GM19438 (cell line): Measurements from ENCODE around the gene PPME1.

Source experiments
- ATAC-seq: cut with Tn5 transposase; IDR thresholded peaks from one replicate; pipeline ENCODE4 v1.9.1; 2021; ENCODE audit warnings: low read depth; ENCODE audit not compliant: unreplicated experiment

PPME1 gene

DNA sequence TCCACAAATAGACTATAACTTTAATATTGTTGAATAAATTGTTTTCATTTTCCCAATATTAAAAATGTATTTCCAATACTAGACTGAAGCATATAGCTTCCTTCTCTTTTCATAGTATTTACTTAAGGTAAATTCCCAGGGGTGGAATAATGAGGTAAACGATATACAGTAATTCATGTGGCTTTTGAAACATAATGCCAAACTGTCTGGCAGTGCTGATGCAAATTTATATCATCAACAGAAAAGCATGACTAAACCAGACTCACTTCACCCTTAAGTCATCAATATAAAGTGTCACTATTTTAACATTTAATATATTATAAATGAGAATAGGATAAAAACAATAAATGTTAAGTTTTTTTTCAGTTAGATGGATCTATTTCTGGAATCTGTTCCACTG lies 13.9 kb upstream of the PPME1 start:
- no peak for ATAC-seq

DNA sequence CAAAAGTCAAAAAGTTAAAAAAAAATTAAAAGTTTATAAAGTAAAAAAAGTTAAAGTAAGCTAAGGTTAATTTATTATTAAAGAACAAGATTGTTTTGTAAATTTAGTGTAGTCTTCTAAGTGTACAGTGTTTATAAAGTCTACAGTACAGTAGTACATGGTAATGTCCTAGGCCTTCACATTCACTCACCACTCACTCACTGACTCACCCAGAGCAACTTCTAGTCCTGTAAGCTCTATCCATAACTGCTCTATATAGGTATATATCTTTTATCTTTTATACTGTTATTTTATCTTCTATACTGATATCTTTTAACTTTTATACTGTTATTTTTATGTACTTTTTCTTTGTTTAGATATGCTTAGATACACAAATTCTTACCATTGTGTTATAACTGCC lies 11.4 kb upstream of the PPME1 start:
- ATAC-seq, result no peak

DNA sequence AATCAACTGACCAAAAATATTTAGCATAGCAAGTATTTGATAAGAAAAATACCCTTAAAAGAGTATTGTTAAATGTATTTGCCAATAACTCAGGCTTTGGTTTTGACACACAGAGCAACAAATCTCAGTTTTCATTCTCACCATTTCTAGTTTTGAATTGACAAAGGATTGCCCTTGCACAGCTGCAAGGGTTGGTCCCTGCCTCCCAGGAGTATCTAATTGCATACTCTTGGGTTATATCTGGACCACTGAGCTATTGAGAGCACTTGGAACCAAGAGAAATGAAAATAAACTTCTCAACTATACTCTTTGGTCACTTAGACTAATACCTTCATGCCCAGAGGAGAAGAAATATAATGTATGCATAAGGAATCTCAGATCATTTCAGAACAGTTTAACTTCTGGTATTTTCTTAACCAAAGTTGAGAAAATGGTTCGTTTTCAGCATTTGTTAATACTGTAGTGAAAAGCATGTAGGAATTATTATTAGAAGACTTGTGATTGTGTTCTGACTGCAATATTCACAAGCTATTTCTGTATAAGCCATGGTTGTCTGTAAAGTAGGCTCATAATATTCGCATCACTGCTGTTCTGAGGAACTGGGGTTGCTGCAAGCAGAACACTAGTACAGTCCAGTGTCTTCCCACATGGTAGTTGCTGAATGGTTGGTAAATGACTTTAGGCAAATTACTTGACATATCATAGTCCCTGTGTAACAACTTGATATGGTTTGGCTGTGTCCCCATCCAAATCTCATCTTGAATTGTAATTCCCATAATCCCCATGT lies 8.2 kb upstream of the PPME1 start:
- no peak for ATAC-seq

DNA sequence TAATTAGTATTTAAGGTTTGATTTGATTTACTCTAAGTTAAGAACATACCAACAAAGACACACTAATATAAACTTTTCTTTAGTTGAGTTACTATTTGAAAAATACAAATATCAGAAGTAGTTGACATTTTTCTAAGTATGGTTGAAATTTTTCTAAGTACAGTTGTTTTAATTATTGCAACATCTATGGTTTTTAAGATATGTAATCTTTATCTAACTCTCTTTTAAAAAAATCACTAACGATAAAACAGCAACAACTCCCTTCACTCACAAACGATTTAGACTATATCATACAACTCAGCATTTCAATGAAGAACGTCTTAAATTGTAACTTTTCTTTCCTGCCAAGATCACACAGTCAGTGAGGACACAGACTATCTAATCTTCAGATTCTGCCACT lies 2.3 kb upstream of the PPME1 start:
- no peak for ATAC-seq

DNA sequence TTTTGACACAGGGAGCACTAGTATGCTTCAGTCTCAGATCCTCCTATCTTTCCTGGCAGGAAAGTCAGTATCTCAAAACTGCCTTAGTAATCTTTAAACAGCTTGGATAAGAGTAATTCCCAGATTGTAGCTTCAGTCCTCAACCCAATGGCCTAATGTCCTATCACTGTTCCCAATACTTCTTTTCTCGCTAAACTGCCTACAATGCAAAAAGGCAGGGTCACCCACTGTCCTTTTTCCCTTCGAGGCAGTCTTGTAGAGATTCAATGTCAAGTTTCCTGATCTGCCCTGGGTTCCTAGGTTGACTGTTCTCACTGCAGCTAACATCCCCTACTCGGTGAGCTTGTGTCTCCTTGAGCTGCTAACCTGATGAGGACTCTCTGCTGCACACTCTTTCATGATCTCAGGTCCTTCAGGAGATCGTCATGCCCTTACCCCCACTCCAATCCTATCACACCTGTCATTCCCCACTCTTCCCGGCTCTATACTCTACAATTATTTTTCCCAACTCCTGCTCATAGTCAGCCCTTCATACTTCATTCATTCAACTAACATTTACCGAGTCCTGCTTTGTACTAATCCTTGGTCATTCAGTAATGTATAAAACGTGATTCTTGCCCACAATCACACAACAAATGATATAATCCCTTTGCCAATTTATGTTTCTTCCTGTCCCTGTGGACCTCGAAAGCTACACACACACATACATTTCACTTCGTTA lies 1.2 kb upstream of the PPME1 start:
- no peak for ATAC-seq

DNA sequence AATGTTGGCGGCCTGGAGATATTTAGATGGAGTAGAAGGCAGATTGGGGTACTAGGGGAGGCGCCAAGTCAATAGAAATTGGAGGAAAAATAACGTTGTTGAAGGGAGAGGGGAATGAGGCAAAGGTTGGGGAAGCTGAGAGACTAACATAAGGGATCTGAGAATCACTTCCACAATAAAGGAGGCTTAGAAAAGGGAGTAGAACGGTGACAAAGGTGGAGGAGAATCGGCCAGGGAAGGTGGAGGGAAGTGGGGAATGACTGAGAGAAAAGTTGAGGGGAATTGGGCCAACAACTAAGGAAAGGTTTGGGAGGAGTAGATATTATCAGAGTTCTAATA lies 510 bp downstream of the PPME1 start:
- no peak for ATAC-seq

DNA sequence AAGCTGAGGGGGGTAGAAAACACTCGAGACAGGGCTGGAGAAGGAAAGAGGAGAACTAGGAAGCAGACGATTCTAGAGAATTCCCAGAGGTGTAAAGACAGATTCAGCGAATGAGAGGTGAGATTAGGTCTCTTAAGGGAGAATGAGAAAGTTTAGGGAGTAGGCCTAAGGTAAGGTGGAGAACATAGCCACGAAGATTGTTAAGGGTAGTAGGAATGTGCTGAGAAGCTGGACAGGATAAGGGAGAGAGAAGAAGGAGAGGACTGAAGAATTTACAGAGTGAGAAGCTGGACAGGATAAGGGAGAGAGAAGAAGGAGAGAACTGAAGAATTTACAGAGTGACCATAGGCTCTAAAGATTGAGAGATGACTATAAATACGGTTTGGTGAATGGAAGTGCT lies 908 bp downstream of the PPME1 start:
- no peak for ATAC-seq

DNA sequence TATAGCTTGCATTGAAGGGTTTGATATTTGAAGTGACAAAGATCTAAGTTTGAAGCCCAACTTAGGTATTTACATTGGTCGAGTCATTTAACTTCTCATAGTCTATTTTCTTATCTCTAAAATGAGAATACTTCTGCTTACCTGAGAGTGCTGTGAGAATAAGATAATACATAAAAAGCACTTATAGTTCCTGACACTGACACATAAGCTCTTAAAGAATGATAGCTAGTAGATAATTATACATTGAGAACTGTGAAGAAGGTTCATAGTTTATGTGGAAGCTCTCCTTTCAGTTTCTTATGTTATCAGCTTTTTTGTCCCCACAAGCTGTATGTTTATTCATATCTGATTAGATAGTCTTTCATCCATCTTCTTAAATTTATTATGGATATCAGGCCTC lies 4.8 kb downstream of the PPME1 start:
- ATAC-seq, result no peak

DNA sequence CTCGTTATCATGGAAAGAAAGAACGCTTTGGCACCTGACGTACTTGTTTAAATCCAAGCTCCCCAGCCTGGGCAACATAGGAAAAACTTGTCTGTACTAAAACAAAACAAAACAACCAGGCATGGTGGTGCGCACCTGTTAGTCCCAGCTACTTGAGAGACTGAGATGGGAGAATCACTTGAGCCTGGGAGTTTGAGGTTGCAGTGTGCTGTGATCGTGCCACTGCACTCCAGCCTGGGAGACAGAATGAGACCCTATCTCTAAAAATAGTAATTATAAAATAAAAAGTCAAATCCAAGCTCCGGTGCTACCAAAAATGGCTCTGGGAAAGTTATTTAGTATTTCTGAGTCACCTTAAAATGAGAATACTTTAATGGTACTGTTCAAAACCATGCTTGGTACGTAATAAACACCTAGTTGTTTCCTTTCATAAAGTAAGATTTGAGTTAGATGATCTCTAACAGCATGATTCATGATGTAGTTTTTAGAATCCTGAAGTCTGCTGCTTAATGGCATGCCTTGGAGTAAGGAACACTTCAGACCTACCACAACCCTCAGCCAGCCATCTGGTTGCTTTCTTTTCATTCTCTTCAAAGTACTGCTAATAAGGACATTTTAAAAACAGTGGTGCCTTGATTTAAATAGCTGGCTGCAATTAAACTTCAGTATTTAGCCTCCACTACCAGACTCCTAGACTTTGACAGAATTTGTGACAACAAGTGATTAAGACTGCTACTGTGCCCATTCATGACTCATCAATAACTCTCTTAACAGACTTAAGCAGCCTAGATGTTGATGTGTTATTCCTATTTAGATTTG lies 8.4 kb downstream of the PPME1 start:
- no peak for ATAC-seq

DNA sequence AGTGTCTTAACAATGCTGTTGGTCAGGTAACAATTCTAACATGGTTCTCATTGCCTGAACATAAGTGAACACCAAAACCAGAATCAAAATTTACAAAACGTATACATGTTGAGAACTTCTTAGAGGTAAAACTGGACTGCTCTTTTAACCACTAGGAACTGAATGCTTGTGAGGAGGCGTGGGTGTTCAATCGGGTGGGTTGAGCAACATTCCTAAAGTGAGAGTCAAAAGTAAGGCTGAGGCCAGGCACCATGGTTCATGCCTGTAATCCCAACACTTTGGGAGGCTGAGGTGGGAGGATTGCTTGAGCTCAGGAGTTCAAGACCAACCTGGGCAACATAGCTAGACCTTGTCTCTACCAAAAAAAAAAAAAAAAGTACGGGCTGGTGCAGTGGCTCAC lies 11.5 kb downstream of the PPME1 start:
- ATAC-seq, result no peak

DNA sequence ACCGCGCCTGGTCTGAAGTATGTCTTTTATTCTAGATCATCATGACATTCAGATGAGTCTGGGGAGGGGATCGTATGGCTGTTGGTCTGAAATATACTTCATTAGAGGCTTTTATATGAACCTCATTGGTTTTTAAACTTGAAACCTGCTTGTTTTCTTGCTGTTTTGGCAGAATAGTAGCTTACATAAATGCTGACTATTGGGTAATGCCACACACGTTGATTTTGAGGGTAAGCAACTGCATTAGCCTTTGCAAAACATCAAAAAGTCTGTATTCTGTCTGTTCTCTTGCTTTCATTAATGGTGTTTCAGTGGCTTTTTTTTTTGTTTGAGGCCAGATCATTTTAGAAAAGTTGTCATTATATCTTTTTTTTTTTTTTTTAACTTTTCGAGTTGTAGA lies 14.2 kb downstream of the PPME1 start:
- no peak for ATAC-seq

DNA sequence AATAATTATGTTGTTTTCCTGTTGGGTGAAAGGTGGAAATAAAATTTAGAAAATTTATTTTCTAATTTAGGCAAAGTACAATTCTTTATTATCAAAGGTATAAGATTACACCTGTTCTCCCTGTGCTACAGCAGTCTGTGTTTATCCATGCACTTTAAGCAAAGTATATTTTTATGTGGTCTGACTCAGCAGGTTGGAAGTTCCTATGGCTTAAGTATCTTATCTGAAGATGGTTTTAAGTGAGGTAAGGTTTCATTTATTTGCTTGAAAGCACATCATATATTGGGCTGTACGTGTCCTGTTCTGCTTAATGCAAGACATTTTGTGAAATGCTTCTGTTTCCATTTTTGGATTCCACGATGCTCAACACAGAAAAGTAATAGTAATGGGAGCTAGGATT lies 14.6 kb downstream of the PPME1 start:
- ATAC-seq, result no peak

DNA sequence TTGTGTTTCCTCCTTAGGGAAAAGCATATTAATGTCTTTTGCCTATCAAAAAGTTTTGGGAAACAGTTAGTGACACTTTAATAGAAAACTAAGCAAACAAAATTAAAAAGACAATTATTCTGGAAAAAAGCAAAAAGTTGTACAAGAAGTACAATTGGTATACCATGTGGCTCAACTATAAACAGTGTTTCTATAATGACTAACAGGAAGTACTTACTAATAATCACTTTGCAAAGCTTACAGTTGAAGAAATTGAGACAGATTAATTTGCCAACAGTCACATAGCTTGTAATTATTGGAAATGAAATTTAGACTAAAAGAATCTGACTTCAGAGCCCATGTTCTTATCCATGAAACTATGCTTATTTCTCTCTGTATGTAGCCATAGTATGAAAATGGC lies 24.7 kb downstream of the PPME1 start:
- ATAC-seq, result no peak

DNA sequence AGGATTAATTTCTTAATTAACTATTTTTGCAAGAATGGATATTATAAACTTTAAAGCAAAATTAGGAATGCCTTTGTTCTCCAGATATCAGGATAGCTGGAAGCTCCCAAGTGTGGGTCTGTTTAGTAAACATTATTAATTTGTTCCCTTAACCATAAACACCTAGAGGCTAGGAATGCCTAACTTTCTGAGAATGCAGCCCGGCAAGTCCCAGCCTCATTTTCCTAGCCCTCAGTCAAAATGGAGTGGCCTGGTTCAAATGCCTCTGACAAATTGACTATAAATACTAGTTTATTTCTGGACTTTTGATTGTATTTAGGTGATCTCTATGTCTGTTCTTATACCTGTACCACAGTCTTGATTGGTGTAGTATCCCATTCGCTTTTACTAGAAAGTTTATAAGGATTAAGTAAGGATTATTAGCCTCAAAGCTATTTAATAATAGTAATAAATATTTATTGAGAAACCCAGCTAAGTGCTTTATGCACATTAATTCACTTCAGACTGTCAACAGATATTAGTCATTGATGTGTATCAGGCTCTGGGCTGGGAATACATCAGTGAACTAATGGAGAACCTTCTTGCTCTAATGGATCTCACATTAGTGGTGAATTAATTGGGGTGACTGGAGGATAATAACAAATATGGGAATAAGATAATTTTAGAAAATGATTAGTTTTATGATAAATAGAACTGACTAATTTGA lies 25.8 kb downstream of the PPME1 start:
- ATAC-seq, result no peak

DNA sequence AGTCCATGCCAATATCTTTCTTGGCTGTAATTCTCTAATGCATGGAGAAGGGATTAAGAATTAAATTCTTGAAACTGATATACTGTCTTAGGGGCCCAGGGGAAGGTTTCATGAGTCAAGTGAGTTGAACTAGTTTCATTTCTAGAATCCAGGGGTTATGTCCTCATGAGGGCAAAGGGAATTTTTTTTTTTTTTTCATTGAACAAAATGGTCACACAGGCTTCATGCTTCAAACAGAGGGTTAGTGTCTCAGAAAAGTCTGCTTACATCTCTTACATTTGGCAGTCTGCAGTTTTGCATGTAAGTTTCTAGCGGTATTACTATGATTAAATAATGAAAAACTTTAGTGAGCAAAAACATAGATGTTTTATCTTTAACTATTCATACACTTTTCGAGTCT lies 32.9 kb downstream of the PPME1 start:
- no peak for ATAC-seq

DNA sequence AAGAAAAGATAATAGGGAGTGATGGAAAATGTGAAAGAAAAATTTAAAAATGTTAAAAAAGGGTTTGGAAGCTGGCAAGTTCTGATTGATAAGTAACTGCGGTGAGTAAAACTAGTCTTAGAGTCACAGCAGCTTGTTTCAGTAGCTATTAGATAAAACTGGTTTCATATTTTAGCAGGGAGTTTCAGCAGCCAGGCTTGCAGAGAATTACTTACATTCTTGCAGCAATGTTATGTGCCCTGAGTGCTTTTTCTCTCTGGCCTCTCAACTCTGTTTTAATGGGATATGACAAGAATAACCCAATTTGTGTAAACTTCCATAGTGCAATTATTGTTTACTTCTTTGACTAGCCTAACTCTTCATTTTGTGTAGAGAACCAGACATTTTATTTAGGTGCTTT lies 33.6 kb downstream of the PPME1 start:
- ATAC-seq, result no peak

DNA sequence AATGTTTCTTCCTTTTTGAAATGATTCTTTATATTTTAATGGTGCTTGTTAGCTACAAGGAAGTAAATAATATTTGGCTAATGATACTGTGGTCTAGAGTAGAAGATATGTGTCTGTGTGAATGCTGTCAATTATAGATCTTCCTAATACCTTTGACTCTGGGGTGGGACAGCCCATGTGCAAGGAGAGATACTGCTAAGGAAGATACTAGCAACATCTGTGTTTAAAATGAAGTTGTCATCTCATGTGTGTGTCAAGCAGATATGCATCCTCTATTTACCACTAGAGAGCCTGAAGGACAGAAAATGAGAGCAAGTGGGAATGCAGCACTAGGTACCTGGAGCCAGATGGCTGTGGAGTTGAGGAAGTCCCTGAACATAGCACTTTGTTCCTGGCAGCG lies 34.1 kb downstream of the PPME1 start:
- no peak for ATAC-seq

DNA sequence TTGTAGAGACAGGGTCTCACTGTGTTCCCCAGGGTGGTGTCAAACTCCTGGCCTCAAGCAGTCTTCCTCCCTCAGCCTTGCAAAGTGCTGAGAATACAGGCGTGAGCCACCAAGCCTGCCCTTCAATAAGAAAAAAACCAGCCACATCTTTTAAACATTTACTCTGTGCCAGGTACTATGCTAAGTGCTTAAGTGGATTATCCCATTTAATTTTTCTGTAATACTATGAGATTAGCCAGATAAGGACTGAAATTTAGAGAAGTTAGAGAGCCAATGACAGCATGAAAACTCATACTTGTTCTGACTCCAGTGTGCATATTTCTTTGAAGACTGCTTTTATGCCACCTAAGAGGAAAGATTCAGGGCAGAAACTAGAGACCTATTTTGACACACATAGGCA lies 35.7 kb downstream of the PPME1 start:
- no peak for ATAC-seq

DNA sequence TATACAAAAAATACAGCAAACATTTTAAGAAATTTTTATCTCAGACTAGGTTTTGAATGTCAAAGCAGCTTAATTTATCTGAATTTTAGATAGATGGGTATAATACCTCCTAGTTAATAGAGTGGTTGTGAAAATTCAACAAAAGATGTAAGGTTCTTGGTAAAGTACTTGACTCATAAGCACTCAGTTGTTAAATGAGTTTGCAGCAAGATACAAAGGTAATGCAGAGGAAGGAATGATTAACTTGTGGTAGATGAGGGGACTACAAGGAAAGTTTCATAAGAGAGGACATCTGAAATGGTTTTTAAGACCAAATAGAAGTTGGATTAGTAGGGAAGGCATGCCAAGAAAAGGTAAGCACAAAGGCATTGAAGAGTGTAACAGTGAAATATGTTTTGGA lies 37.4 kb downstream of the PPME1 start:
- no peak for ATAC-seq

DNA sequence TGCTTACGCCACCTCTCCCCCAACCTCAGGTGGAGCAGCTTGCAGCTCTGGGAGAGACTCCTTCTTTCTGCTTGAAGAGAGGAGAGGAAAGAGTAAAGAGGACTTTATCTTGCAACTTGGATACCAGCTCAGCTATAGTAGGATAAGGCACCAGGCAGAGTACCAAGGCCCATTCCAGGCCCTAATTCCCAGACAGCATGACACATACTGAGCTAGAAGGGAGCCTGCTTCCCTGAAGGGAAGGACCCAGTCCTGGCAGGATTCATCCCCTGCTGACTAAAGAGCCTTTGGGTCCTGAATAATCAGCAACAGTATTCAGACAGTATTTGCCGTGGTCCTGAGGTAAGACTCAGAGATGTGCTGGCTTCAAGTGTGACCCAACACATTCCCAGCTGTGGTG lies 41.4 kb downstream of the PPME1 start:
- ATAC-seq, result no peak

DNA sequence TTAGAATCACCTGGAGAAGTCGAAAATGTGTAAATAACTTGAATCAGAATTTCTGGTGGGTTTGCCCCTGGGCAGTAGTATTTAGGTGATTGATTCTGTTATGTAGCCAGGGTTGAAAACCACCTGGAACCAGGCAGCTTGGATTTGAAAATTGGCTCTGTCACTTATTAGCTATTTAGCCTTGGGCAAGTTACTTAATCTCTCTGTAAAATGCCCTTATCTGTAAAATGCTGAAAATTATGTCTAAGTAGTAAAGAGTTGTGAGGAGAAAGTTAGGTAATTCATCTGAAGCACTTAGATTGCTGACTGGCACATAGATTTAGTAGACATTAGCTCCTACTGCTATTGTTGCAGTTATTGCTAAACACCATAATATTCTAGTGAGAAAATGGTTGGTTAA lies 49.3 kb downstream of the PPME1 start:
- ATAC-seq, result no peak
